DMS114 treated with DMSO at 0.1 percent for 48 hours (cell line): ENCODE data around the gene HDAC4.

Experiments used
- DNase-seq: peaks from one replicate; lab custom pipeline; 2025; ENCODE audit not compliant: unreplicated experiment; lab: John Stamatoyannopoulos, UW

HDAC4 gene

GRCh38 chr2:239211396-239212094 lies 189.3 kb downstream of the HDAC4 start:
- DNase-seq = no peak

GRCh38 chr2:239209783-239210182 lies 191.0 kb downstream of the HDAC4 start:
- DNase-seq = no peak

GRCh38 chr2:239208465-239209180 lies 192.2 kb downstream of the HDAC4 start:
- DNase-seq = no peak

- no peak for DNase-seq
Measured at GRCh38 chr2:239206851-239207250, 194.0 kb downstream of the HDAC4 start.

- no peak for DNase-seq
Measured at GRCh38 chr2:239206042-239206441, 194.8 kb downstream of the HDAC4 start.

- no peak for DNase-seq
Measured at GRCh38 chr2:239204876-239205468, 195.8 kb downstream of the HDAC4 start.

- no peak for DNase-seq
Measured at GRCh38 chr2:239204136-239204875, 196.5 kb downstream of the HDAC4 start.

- DNase-seq = no peak
Measured at GRCh38 chr2:239203443-239204135, 197.2 kb downstream of the HDAC4 start.

GRCh38 chr2:239202836-239203235 lies 198.0 kb downstream of the HDAC4 start:
- DNase-seq = no peak

- no peak for DNase-seq
Measured at GRCh38 chr2:239202343-239202742, 198.5 kb downstream of the HDAC4 start.

GRCh38 chr2:239201884-239202283 lies 198.9 kb downstream of the HDAC4 start:
- DNase-seq = no peak

GRCh38 chr2:239201531-239201876 lies 199.3 kb downstream of the HDAC4 start:
- no peak for DNase-seq

- no peak for DNase-seq
Measured at GRCh38 chr2:239200646-239201530, 199.9 kb downstream of the HDAC4 start.

- no peak for DNase-seq
Measured at GRCh38 chr2:239199041-239199768, 201.6 kb downstream of the HDAC4 start.

- DNase-seq = no peak
Measured at GRCh38 chr2:239198221-239198620, 202.6 kb downstream of the HDAC4 start.

GRCh38 chr2:239197146-239197545 lies 203.7 kb downstream of the HDAC4 start:
- no peak for DNase-seq

- DNase-seq = no peak
Measured at GRCh38 chr2:239196474-239197021, 204.3 kb downstream of the HDAC4 start.

GRCh38 chr2:239195992-239196391 lies 204.8 kb downstream of the HDAC4 start:
- DNase-seq = no peak

GRCh38 chr2:239195318-239195871 lies 205.4 kb downstream of the HDAC4 start:
- DNase-seq = no peak
